ENCODE results near the gene ERCC8. TPM values are rescaled to one million over a fixed set of nuclear protein-coding genes. Genes with fewer than 3 reads are reported as not detected.

ERCC8 gene
- total and polyA plus RNA-seq, 10 of the 15 experiments (the other 5 are each of a cell fraction or from before 2014, with no cell fraction given), result 10.4 to 31.2 (median 16.4) TPM

DNA sequence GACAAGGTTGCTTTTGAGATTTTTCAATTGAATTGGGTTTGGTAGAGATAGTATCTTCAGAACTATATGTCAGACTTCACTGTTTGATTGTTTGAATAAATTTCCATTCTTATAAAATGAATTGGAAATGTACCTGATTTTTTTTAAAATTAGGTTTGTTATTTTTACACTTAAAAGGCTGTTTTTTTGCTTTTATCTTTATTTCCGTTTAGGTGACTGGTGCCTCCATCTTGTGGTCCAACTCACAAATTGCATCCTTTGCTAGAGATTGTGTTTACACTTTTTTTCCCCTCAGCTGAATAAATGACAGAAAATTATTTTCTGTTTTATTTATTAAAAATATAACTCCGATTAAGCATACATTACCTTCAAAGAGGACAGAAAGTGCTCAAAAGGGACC is 15.7 kb upstream of the ERCC8 start (continued):
- TF ChIP-seq IRF4 (IDR thresholded peaks at IDR 0.05; ENCODE audit: low read depth, low read length), result no peak
- TF ChIP-seq ZNF217 (IDR thresholded peaks at IDR 0.05), result no peak
- no peak for TF ChIP-seq GATAD2B (conservative IDR thresholded peaks at IDR 0.05; ENCODE audit: low read depth)
- TF ChIP-seq, protein P1, sequence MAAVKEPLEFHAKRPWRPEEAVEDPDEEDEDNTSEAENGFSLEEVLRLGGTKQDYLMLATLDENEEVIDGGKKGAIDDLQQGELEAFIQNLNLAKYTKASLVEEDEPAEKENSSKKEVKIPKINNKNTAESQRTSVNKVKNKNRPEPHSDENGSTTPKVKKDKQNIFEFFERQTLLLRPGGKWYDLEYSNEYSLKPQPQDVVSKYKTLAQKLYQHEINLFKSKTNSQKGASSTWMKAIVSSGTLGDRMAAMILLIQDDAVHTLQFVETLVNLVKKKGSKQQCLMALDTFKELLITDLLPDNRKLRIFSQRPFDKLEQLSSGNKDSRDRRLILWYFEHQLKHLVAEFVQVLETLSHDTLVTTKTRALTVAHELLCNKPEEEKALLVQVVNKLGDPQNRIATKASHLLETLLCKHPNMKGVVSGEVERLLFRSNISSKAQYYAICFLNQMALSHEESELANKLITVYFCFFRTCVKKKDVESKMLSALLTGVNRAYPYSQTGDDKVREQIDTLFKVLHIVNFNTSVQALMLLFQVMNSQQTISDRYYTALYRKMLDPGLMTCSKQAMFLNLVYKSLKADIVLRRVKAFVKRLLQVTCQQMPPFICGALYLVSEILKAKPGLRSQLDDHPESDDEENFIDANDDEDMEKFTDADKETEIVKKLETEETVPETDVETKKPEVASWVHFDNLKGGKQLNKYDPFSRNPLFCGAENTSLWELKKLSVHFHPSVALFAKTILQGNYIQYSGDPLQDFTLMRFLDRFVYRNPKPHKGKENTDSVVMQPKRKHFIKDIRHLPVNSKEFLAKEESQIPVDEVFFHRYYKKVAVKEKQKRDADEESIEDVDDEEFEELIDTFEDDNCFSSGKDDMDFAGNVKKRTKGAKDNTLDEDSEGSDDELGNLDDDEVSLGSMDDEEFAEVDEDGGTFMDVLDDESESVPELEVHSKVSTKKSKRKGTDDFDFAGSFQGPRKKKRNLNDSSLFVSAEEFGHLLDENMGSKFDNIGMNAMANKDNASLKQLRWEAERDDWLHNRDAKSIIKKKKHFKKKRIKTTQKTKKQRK (IDR thresholded peaks at IDR 0.05; ENCODE audit: low read depth, low read length), result no peak
- no peak for TF ChIP-seq MEF2A (IDR thresholded peaks at IDR 0.05; ENCODE audit: insufficient read depth, low read depth, low read length)
- TF ChIP-seq, protein P2, sequence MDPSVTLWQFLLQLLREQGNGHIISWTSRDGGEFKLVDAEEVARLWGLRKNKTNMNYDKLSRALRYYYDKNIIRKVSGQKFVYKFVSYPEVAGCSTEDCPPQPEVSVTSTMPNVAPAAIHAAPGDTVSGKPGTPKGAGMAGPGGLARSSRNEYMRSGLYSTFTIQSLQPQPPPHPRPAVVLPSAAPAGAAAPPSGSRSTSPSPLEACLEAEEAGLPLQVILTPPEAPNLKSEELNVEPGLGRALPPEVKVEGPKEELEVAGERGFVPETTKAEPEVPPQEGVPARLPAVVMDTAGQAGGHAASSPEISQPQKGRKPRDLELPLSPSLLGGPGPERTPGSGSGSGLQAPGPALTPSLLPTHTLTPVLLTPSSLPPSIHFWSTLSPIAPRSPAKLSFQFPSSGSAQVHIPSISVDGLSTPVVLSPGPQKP (IDR thresholded peaks at IDR 0.05; ENCODE audit: low read depth, low read length), result 0 out of 2 replicates have a peak, but pooled peaks have one; percentile 11
- TF ChIP-seq CEBPB (IDR thresholded peaks at IDR 0.05; ENCODE audit: borderline replicate concordance in 1 of 2, low read depth in 2 of 2, low read length in 2 of 2), result no peak
- TF ChIP-seq ZZZ3 (IDR thresholded peaks at IDR 0.05; ENCODE audit: control insufficient read depth, insufficient read length, low read depth), result no peak
- TF ChIP-seq CREM (IDR thresholded peaks at IDR 0.05; ENCODE audit: low read depth), result no peak
- no peak for TF ChIP-seq SMAD5 (IDR thresholded peaks at IDR 0.05; ENCODE audit: low read depth)
- TF ChIP-seq, protein P3, sequence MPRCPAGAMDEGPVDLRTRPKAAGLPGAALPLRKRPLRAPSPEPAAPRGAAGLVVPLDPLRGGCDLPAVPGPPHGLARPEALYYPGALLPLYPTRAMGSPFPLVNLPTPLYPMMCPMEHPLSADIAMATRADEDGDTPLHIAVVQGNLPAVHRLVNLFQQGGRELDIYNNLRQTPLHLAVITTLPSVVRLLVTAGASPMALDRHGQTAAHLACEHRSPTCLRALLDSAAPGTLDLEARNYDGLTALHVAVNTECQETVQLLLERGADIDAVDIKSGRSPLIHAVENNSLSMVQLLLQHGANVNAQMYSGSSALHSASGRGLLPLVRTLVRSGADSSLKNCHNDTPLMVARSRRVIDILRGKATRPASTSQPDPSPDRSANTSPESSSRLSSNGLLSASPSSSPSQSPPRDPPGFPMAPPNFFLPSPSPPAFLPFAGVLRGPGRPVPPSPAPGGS (IDR thresholded peaks at IDR 0.05; ENCODE audit: borderline replicate concordance, insufficient read depth, low read depth, low read length, poor library complexity, severe bottlenecking), result no peak
- TF ChIP-seq, protein P4, sequence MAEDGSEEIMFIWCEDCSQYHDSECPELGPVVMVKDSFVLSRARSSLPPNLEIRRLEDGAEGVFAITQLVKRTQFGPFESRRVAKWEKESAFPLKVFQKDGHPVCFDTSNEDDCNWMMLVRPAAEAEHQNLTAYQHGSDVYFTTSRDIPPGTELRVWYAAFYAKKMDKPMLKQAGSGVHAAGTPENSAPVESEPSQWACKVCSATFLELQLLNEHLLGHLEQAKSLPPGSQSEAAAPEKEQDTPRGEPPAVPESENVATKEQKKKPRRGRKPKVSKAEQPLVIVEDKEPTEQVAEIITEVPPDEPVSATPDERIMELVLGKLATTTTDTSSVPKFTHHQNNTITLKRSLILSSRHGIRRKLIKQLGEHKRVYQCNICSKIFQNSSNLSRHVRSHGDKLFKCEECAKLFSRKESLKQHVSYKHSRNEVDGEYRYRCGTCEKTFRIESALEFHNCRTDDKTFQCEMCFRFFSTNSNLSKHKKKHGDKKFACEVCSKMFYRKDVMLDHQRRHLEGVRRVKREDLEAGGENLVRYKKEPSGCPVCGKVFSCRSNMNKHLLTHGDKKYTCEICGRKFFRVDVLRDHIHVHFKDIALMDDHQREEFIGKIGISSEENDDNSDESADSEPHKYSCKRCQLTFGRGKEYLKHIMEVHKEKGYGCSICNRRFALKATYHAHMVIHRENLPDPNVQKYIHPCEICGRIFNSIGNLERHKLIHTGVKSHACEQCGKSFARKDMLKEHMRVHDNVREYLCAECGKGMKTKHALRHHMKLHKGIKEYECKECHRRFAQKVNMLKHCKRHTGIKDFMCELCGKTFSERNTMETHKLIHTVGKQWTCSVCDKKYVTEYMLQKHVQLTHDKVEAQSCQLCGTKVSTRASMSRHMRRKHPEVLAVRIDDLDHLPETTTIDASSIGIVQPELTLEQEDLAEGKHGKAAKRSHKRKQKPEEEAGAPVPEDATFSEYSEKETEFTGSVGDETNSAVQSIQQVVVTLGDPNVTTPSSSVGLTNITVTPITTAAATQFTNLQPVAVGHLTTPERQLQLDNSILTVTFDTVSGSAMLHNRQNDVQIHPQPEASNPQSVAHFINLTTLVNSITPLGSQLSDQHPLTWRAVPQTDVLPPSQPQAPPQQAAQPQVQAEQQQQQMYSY (CRISPR knock-in tag; IDR thresholded peaks at IDR 0.05), result no peak
- no peak for TF ChIP-seq FOS (IDR thresholded peaks at IDR 0.05; ENCODE audit: borderline replicate concordance, extremely low read depth, insufficient read length)
- no peak for TF ChIP-seq BCL11A (IDR thresholded peaks at IDR 0.05; ENCODE audit: low read depth, low read length)
- TF ChIP-seq MXI1 (IDR thresholded peaks at IDR 0.05; ENCODE audit: low read depth, low read length), result no peak
- TF ChIP-seq TBL1XR1 (IDR thresholded peaks at IDR 0.05; ENCODE audit: low read depth, low read length), result no peak
- TF ChIP-seq ESRRA (IDR thresholded peaks at IDR 0.05; ENCODE audit: low read length), result no peak
